ENCODE measurements around the gene ZNF541. TPM values are rescaled to one million over a fixed set of nuclear protein-coding genes. Genes with fewer than 3 reads are reported as not detected.
"Not testable (repeated sequence)": the region's sequence is repeated elsewhere in the genome, so short reads cannot be mapped to it uniquely, and the experiment has no call there.

ZNF541 gene
- polyA plus RNA-seq, 3 donors = not detected

DNA sequence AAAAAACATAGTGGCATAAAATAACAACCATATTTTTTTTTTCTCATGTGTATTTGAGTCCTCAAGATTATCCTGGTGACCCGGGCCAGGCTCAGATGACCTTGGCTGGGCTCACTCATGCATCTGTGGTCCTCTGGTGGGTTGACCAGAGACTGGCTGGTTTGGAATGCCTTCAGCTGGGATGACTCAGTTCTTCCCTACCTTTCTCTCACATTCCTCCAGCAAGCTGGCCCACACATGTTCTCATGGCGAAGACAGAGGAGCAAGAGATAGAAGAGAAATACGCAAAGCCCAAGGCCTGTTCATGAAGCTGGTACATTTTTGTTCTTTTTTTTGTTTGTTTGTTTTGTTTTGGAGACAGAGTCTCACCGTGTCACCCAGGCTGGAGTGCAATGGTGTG lies 14.3 kb upstream of the ZNF541 start:
- Mint-ChIP-seq H3K36me3 (peaks cover 0 to 3% of the 10 kb centered on the region in 2 donors), H3K27me3 (ENCODE audit: low read depth in 3 of 3) (peaks cover 12 to 19% (median 14%) of the 10 kb centered on the region in 3 donors), H3K4me1 (peaks cover 4% of the 10 kb centered on the region), H3K27ac (no peak overlapping the region), H3K4me3 (no peak overlapping the region), H3K9me3 (peaks cover 10 to 35% (median 22%) of the 10 kb centered on the region in 7 donors)
- H4K20me1 ChIP-seq (ENCODE audit: insufficient read depth, low read length) = no peaks in the 10 kb centered on the region
- no peak overlapping the region for H3K27ac ChIP-seq (ENCODE audit: low read depth in 1 of 2, low read length in 2 of 2)
- intact Hi-C loops (cut with micrococcal nuclease) = no loop called here
- DNase-seq = no peak
- TF ChIP-seq, protein P1, sequence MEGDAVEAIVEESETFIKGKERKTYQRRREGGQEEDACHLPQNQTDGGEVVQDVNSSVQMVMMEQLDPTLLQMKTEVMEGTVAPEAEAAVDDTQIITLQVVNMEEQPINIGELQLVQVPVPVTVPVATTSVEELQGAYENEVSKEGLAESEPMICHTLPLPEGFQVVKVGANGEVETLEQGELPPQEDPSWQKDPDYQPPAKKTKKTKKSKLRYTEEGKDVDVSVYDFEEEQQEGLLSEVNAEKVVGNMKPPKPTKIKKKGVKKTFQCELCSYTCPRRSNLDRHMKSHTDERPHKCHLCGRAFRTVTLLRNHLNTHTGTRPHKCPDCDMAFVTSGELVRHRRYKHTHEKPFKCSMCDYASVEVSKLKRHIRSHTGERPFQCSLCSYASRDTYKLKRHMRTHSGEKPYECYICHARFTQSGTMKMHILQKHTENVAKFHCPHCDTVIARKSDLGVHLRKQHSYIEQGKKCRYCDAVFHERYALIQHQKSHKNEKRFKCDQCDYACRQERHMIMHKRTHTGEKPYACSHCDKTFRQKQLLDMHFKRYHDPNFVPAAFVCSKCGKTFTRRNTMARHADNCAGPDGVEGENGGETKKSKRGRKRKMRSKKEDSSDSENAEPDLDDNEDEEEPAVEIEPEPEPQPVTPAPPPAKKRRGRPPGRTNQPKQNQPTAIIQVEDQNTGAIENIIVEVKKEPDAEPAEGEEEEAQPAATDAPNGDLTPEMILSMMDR (IDR thresholded peaks at IDR 0.05) = no peak
- H3K4me2 ChIP-seq (replicated peaks; ENCODE audit: extremely low read depth, low read length, poor library complexity, severe bottlenecking) = no peak overlapping the region
- H3K4me1 ChIP-seq (ENCODE audit: control insufficient read depth in 1 of 2, insufficient read depth in 2 of 2, low read length in 2 of 2) = no peaks in the 10 kb centered on the region
- no peak overlapping the region for H3K9ac ChIP-seq (ENCODE audit: insufficient read depth, low read length, poor library complexity, severe bottlenecking)
- WGBS (ENCODE audit: insufficient coverage) = 83% methylated on average over 2 of the region's 4 CpGs
- no peaks in the 10 kb centered on the region for H3K79me2 ChIP-seq (ENCODE audit: insufficient read depth, low read length)
- no peaks in the 10 kb centered on the region for H3K36me3 ChIP-seq (replicated peaks in 1 of 2; ENCODE audit: control insufficient read depth in 1 of 2, insufficient read depth in 2 of 2, low read length in 2 of 2)
- H3K9me3 ChIP-seq (replicated peaks in 1 of 2; ENCODE audit: control insufficient read depth in 1 of 2, insufficient read depth in 1 of 2, low read length in 2 of 2) = peaks cover 10 to 30% of the 10 kb centered on the region in 2 donors
- peaks cover 0 to 6% of the 10 kb centered on the region in 2 donors for H3K27me3 ChIP-seq (ENCODE audit: control insufficient read depth in 2 of 2, insufficient read depth in 2 of 2, low read length in 2 of 2)
- no peak overlapping the region for H3K4me3 ChIP-seq (replicated peaks in 1 of 3; ENCODE audit: low read depth in 2 of 3, low read length in 3 of 3)
- no peak overlapping the region for H2AFZ ChIP-seq (ENCODE audit: insufficient read depth, low read depth, low read length, poor library complexity, severe bottlenecking)

DNA sequence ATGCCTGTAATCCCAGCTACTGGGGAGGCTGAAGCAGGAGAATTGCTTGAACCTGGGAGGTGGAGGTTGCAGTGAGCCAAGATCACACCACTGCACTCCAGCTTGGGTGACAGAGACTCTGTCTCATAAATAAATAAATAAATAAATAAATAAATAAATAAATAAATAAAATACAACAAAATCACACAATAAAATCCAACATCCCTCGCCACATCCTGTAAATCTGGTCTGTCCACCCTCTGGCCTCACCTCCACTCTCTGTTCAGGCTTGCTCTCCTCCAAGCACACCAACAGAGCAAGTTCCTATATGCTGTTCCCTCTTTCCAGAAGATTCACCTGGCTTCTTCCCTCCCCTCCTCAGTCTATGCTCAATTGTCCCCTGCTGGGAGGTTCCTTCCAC lies 10.2 kb upstream of the ZNF541 start:
- peaks cover 10 to 30% (median 25%) of the 10 kb centered on the region in 7 donors for H3K9me3 Mint-ChIP-seq

More for the DNA sequence above, 10.2 kb upstream of the ZNF541 start:
- H3K4me2 ChIP-seq (replicated peaks; ENCODE audit: extremely low read depth, low read length, poor library complexity, severe bottlenecking); H3K4me3 ChIP-seq (replicated peaks in 1 of 3; ENCODE audit: low read depth in 2 of 3, low read length in 3 of 3); H3K4me1 ChIP-seq (ENCODE audit: control insufficient read depth in 1 of 2, insufficient read depth in 2 of 2, low read length in 2 of 2); H2AFZ ChIP-seq (ENCODE audit: insufficient read depth, low read depth, low read length, poor library complexity, severe bottlenecking); H3K36me3 Mint-ChIP-seq; intact Hi-C loops (cut with micrococcal nuclease); H3K36me3 ChIP-seq (replicated peaks in 1 of 2; ENCODE audit: control insufficient read depth in 1 of 2, insufficient read depth in 2 of 2, low read length in 2 of 2); DNase-seq; H3K27ac ChIP-seq (ENCODE audit: low read depth in 1 of 2, low read length in 2 of 2); H3K27me3 ChIP-seq (ENCODE audit: control insufficient read depth in 2 of 2, insufficient read depth in 2 of 2, low read length in 2 of 2); H3K79me2 ChIP-seq (ENCODE audit: insufficient read depth, low read length); H3K9ac ChIP-seq (ENCODE audit: insufficient read depth, low read length, poor library complexity, severe bottlenecking); H3K4me1 Mint-ChIP-seq; H4K20me1 ChIP-seq (ENCODE audit: insufficient read depth, low read length); H3K27ac Mint-ChIP-seq; H3K4me3 Mint-ChIP-seq: not testable (repeated sequence)
- peaks cover 10 to 32% of the 10 kb centered on the region in 2 donors for H3K9me3 ChIP-seq (replicated peaks in 1 of 2; ENCODE audit: control insufficient read depth in 1 of 2, insufficient read depth in 1 of 2, low read length in 2 of 2)
- WGBS (ENCODE audit: insufficient coverage) = 89% methylated on average over 1 of the region's 1 CpG
- H3K27me3 Mint-ChIP-seq (ENCODE audit: low read depth in 3 of 3) = peaks cover 15 to 29% (median 17%) of the 10 kb centered on the region in 3 donors

Measured in CD14-positive monocyte (primary cell).